Epithelial cell of prostate (primary cell): Measurements from ENCODE around the gene DROSHA.
"Not testable (repeated sequence)": the region's sequence is repeated elsewhere in the genome, so short reads cannot be mapped to it uniquely, and the experiment has no call there.

Experiments used
- DNase-seq: peaks from one replicate; pipeline ENCODE4 v3.0.0-alpha.2; 2011; ENCODE audit warnings: low read depth, low spot score
- H3K27ac ChIP-seq: fragments of 450-650 bp; 2 replicates; pipeline ENCODE4 v1.5.1; 2017; ENCODE audit warnings: mild to moderate bottlenecking

DROSHA gene, protein sequence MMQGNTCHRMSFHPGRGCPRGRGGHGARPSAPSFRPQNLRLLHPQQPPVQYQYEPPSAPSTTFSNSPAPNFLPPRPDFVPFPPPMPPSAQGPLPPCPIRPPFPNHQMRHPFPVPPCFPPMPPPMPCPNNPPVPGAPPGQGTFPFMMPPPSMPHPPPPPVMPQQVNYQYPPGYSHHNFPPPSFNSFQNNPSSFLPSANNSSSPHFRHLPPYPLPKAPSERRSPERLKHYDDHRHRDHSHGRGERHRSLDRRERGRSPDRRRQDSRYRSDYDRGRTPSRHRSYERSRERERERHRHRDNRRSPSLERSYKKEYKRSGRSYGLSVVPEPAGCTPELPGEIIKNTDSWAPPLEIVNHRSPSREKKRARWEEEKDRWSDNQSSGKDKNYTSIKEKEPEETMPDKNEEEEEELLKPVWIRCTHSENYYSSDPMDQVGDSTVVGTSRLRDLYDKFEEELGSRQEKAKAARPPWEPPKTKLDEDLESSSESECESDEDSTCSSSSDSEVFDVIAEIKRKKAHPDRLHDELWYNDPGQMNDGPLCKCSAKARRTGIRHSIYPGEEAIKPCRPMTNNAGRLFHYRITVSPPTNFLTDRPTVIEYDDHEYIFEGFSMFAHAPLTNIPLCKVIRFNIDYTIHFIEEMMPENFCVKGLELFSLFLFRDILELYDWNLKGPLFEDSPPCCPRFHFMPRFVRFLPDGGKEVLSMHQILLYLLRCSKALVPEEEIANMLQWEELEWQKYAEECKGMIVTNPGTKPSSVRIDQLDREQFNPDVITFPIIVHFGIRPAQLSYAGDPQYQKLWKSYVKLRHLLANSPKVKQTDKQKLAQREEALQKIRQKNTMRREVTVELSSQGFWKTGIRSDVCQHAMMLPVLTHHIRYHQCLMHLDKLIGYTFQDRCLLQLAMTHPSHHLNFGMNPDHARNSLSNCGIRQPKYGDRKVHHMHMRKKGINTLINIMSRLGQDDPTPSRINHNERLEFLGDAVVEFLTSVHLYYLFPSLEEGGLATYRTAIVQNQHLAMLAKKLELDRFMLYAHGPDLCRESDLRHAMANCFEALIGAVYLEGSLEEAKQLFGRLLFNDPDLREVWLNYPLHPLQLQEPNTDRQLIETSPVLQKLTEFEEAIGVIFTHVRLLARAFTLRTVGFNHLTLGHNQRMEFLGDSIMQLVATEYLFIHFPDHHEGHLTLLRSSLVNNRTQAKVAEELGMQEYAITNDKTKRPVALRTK (N-terminal part only)

GRCh38 chr5:31531888-31532547 is at the start of gene DROSHA, which contains the start of gene C5orf22:
DROSHA (minus strand) TSS chr5:31532093; CDS start chr5:31529059, 3,034 bp downstream.
C5orf22 (plus strand) TSS chr5:31532301; CDS start chr5:31532393, 92 bp downstream.
- DNase-seq, result peak; percentile 87
- H3K27ac ChIP-seq, result peak within 1 kb of the TSS; percentile 74

- no peak overlapping the region for H3K27ac ChIP-seq
- no peak for DNase-seq
Observed at GRCh38 chr5:31579558-31579957, 47.7 kb upstream of the DROSHA start.

DNA sequence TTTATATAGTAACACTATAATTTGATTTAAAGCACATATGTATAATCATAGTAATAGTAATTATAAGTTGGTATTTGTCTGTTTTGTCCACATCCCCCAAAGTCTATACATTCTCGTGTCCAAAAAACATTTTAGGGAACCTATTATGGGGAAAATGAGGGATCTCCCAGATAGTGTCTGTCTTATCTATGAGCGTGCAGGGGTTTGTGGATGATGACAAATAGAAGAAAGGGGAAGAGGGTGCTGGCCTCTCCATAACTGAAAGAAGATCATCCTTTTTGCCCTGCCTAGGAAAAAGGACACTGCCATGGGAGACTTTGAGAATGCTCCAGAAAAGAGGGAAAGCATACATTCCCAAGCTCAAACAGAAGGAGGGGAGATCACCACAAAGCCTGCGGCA is 45.5 kb upstream of the DROSHA start:
- no peak for DNase-seq
- H3K27ac ChIP-seq, result no peak overlapping the region

GRCh38 chr5:31574772-31575171 is 42.9 kb upstream of the DROSHA start:
- no peak for DNase-seq
- no peak overlapping the region for H3K27ac ChIP-seq

GRCh38 chr5:31573494-31574142 is 41.7 kb upstream of the DROSHA start:
- no peak for DNase-seq

GRCh38 chr5:31569068-31569467 is 37.2 kb upstream of the DROSHA start:
- H3K27ac ChIP-seq, result no peak overlapping the region
- no peak for DNase-seq

More at GRCh38 chr5:31573494-31574142, 41.7 kb upstream of the DROSHA start:
- H3K27ac ChIP-seq, result no peak overlapping the region

- no peak overlapping the region for H3K27ac ChIP-seq
- DNase-seq, result no peak
Observed at GRCh38 chr5:31568302-31568835, 36.5 kb upstream of the DROSHA start.

DNA sequence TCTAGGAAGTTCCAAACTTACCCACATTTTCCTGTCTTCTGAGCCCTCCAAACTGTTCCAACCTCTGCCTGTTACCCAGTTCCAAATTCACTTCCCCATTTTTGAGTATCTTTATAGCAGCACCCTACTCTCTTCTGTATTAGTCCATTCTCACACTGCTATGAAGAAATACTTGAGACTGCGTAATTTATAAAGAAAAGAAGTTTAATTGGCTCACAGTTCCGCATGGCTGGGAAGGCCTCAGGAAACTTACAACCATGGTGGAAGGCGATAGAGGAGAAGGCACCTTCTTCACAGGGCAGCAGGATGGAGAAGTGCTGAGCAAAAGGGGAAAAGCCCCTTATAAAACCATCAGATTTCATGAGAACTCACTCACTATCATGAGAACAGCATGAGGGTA is 34.5 kb upstream of the DROSHA start:
- H3K27ac ChIP-seq, result not testable (repeated sequence)

GRCh38 chr5:31563216-31563615 is 31.3 kb upstream of the DROSHA start:
- DNase-seq, result no peak
- H3K27ac ChIP-seq, result no peak overlapping the region

More for the DNA sequence above, 34.5 kb upstream of the DROSHA start:
- DNase-seq, result not testable (repeated sequence)

- no peak for DNase-seq
- no peak overlapping the region for H3K27ac ChIP-seq
Observed at GRCh38 chr5:31561946-31562345, 30.1 kb upstream of the DROSHA start.

- H3K27ac ChIP-seq, result no peak overlapping the region
- DNase-seq, result no peak
Observed at GRCh38 chr5:31559942-31560341, 28.0 kb upstream of the DROSHA start.

DNA sequence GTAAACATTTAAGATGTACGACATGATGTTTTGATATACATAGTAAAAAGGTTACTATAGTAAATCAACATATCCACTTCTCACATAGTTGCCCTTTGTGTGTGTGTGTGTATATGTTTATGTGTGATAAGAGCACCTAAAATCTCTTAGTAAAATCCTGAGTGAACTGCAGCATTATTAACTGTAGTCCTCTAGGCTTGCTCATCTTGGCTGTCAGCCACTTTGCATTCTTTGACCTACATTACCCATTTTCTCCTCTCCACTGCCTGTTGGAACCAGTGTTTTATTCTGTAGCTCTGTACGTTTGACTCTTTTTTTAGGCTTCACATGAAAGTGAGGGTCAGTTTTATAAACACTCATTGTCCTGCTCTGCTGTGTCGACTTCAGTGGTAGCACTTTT is 24.6 kb upstream of the DROSHA start:
- no peak for DNase-seq
- no peak overlapping the region for H3K27ac ChIP-seq

- no peak for DNase-seq
- no peak overlapping the region for H3K27ac ChIP-seq
Observed at GRCh38 chr5:31554552-31554951, 22.7 kb upstream of the DROSHA start.

GRCh38 chr5:31553863-31554262 is 22.0 kb upstream of the DROSHA start:
- no peak overlapping the region for H3K27ac ChIP-seq
- no peak for DNase-seq

- DNase-seq, result no peak
- H3K27ac ChIP-seq, result no peak overlapping the region
Observed at GRCh38 chr5:31551878-31552277, 20.0 kb upstream of the DROSHA start.

DNA sequence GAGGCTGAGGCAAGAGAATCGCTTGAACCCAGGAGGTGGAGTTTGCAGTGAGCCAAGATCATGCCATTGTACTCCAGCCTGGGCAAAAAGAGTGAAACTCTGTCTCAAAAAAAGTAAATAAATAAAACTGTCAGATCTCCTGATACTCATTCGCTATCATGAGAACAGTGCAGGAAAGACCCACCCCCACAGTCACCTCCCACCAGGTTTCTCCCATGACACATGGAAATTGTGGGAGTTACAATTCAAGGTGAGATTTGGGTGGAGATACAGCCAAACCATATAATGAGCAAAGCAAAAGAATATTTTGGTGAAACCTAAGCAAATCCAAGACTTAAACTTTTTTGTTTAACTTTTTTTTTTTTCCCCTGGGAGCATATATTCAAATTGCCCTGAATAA is 17.2 kb upstream of the DROSHA start:
- not testable (repeated sequence) for DNase-seq, H3K27ac ChIP-seq

- H3K27ac ChIP-seq, result no peak overlapping the region
- no peak for DNase-seq
Observed at GRCh38 chr5:31537851-31538250, 6.0 kb upstream of the DROSHA start.

- no peak for DNase-seq
- no peak overlapping the region for H3K27ac ChIP-seq
Observed at GRCh38 chr5:31537349-31537748, 5.5 kb upstream of the DROSHA start.

GRCh38 chr5:31536873-31537272 is 5.0 kb upstream of the DROSHA start:
- no peak overlapping the region for H3K27ac ChIP-seq
- no peak for DNase-seq
